ENCODE data around the gene LSM3.

Gene LSM3

GRCh38 chr3:14147617-14148016 is 31.0 kb upstream of the LSM3 start:
- no peak for TF ChIP-seq CTCF (IDR thresholded peaks at IDR 0.05; ENCODE audit: extremely low read depth, missing control alignments)
- no peak for DNase-seq (ENCODE audit: low spot score)

GRCh38 chr3:14148041-14148985 is 30.3 kb upstream of the LSM3 start:
- TF ChIP-seq CTCF (IDR thresholded peaks at IDR 0.05; ENCODE audit: extremely low read depth, missing control alignments): no peak
- no peak for DNase-seq (ENCODE audit: low spot score)

- no peak for DNase-seq (ENCODE audit: low spot score)
- no peak for TF ChIP-seq CTCF (IDR thresholded peaks at IDR 0.05; ENCODE audit: extremely low read depth, missing control alignments)
These were observed 28.5 kb upstream of the LSM3 start for GRCh38 chr3:14150078-14150477.

GRCh38 chr3:14150491-14151230 is 28.0 kb upstream of the LSM3 start:
- no peak for DNase-seq (ENCODE audit: low spot score)
- TF ChIP-seq CTCF (IDR thresholded peaks at IDR 0.05; ENCODE audit: extremely low read depth, missing control alignments): no peak

GRCh38 chr3:14151471-14152083 is 27.0 kb upstream of the LSM3 start:
- TF ChIP-seq CTCF (IDR thresholded peaks at IDR 0.05; ENCODE audit: extremely low read depth, missing control alignments): no peak
- no peak for DNase-seq (ENCODE audit: low spot score)

- no peak for TF ChIP-seq CTCF (IDR thresholded peaks at IDR 0.05; ENCODE audit: extremely low read depth, missing control alignments)
- no peak for DNase-seq (ENCODE audit: low spot score)
These were observed 26.2 kb upstream of the LSM3 start for GRCh38 chr3:14152233-14152962.

Data from GM20000 (cell line).